A549 (cell line): ENCODE data around the gene ZNF608. TPM values are rescaled to one million over a fixed set of nuclear protein-coding genes. Genes with fewer than 3 reads are reported as not detected.

Experiments
- ATAC-seq, 2 experiments: fragments of 200-7000 bp in 1 of 2; fragments of >200 bp in 1 of 2; cut with Nextera tagmentation in 1 of 2; cut with Tn5 transposase in 1 of 2; 3 replicates each; pipeline versions ENCODE4 v1.8.0 to v1.9.1; 2018 to 2020; ENCODE audit warnings: mild to moderate bottlenecking in 1 of 2, moderate library complexity in 1 of 2
- CTCF ChIA-PET: fragments of 300-600 bp; sonication (Branson Sonifier 250); formaldehyde crosslinking; extraction: SDS; loops from one replicate; lab custom pipeline; 2021; ENCODE audit warnings: antibody characterized with exemption, inconsistent platforms; lab: Yijun Ruan, JAX
- POLR2A ChIA-PET: fragments of 350-600 bp; formaldehyde crosslinking; extraction: SDS; loops from one replicate; lab custom pipeline; 2021; ENCODE audit warnings: antibody characterized with exemption, inconsistent platforms; lab: Yijun Ruan, JAX
- DNase-seq, 2 experiments: peaks; one replicate each; pipeline versions ENCODE4 v3.0.0 to v3.0.0-alpha.2; 2011 to 2016; ENCODE audit warnings: low read depth in 1 of 2, low spot score in 1 of 2
- FAIRE-seq: peaks from 2 replicates; lab custom pipeline; 2011; peaks lifted over from hg19 to GRCh38; lab: Jason Lieb, UNC
- H3K27ac ChIP-seq, 2 experiments: fragments of >200 bp; sonication (Bioruptor Twin); formaldehyde crosslinking; 3 replicates each; pipeline ENCODE4 v1.5.1; 2016 to 2017
- H3K4me1 ChIP-seq: fragments of >200 bp; sonication (Bioruptor Twin); formaldehyde crosslinking; 3 replicates; pipeline ENCODE4 v1.6.1; 2016
- H3K4me2 ChIP-seq: fragments of >200 bp; sonication (Bioruptor Twin); formaldehyde crosslinking; 3 replicates; pipeline ENCODE4 v1.6.1; 2016
- H3K4me3 ChIP-seq: fragments of >200 bp; sonication (Bioruptor Twin); formaldehyde crosslinking; 3 replicates; pipeline ENCODE4 v1.5.1; 2016
- H3K9me3 ChIP-seq: fragments of >200 bp; sonication (Bioruptor Twin); formaldehyde crosslinking; 3 replicates; pipeline ENCODE4 v1.6.1; 2016
- ATOH8 ChIP-seq: fragments of 250-450 bp; sonication (Bioruptor Pico); IDR thresholded peaks from 2 replicates; pipeline ENCODE4 v1.5.0; 2020; ENCODE audit warnings: low read depth, mild to moderate bottlenecking, moderate library complexity
- BHLHE40 ChIP-seq: IDR thresholded peaks from 2 replicates; pipeline ENCODE4 v1.6.1; 2012; ENCODE audit warnings: low read depth, low read length, inconsistent platforms
- CBX8 ChIP-seq: fragments of 200-600 bp; sonication (generic); IDR thresholded peaks from 2 replicates; pipeline ENCODE4 v1.6.1; 2016
- EHF ChIP-seq: fragments of 250-450 bp; sonication (Bioruptor Pico); IDR thresholded peaks from 2 replicates; pipeline ENCODE4 v1.5.0; 2020; ENCODE audit warnings: mild to moderate bottlenecking
- EHMT2 ChIP-seq: fragments of 200-600 bp; sonication (generic); IDR thresholded peaks from 2 replicates; pipeline ENCODE4 v1.6.1; 2016; ENCODE audit warnings: antibody characterized with exemption, low read depth, mild to moderate bottlenecking, moderate library complexity
- EP300 ChIP-seq, 2 experiments: fragments of >200 bp; sonication (Bioruptor Twin); formaldehyde crosslinking; IDR thresholded peaks; 2 replicates in 1 of 2; 3 replicates in 1 of 2; pipeline ENCODE4 v1.6.1; 2016 to 2017
- ESRRA ChIP-seq: fragments of 150-350 bp; IDR thresholded peaks from 2 replicates; pipeline ENCODE4 v1.6.1; 2014; ENCODE audit warnings: mild to moderate bottlenecking, low read length, borderline replicate concordance
- FOXS1 ChIP-seq: fragments of 250-450 bp; sonication (Bioruptor Pico); IDR thresholded peaks from 2 replicates; pipeline ENCODE4 v1.5.0; 2020; ENCODE audit warnings: mild to moderate bottlenecking, moderate library complexity
- HOXB5 ChIP-seq: fragments of 250-450 bp; sonication (Bioruptor Pico); IDR thresholded peaks from 2 replicates; pipeline ENCODE4 v1.5.0; 2020; ENCODE audit warnings: mild to moderate bottlenecking, moderate library complexity
- JUN ChIP-seq, 2 experiments: fragments of >200 bp; sonication (Bioruptor Twin); formaldehyde crosslinking; IDR thresholded peaks; 2 replicates in 1 of 2; 3 replicates in 1 of 2; pipeline ENCODE4 v1.6.1; 2016 to 2017
- KDM5A ChIP-seq: fragments of 200-600 bp; sonication (generic); IDR thresholded peaks from 2 replicates; pipeline ENCODE4 v1.6.1; 2016; ENCODE audit warnings: antibody characterized with exemption, mild to moderate bottlenecking
- MAFK ChIP-seq: fragments of 450-650 bp; IDR thresholded peaks from 2 replicates; pipeline ENCODE4 v1.6.1; 2014; ENCODE audit not compliant: partially characterized antibody
- NR3C1 ChIP-seq: fragments of >200 bp; sonication (Bioruptor Twin); formaldehyde crosslinking; IDR thresholded peaks from 3 replicates; pipeline ENCODE4 v1.6.1; 2017
- PHF8 ChIP-seq: fragments of 200-600 bp; sonication (generic); IDR thresholded peaks from 2 replicates; pipeline ENCODE4 v1.6.1; 2016; ENCODE audit warnings: low read depth, mild to moderate bottlenecking, antibody characterized with exemption, moderate library complexity, borderline replicate concordance
- POLR2AphosphoS2 ChIP-seq: conservative IDR thresholded peaks from 2 replicates; pipeline ENCODE4 v1.6.1; 2012; ENCODE audit warnings: low read length, improper control_type of control experiment, inconsistent platforms
- RAD21 ChIP-seq, 2 experiments: fragments of >200 bp in 1 of 2; sonication (Bioruptor Twin) in 1 of 2; formaldehyde crosslinking in 1 of 2; IDR thresholded peaks in 1 of 2; conservative IDR thresholded peaks in 1 of 2; 2 replicates in 1 of 2; 3 replicates in 1 of 2; pipeline ENCODE4 v1.6.1; 2012 to 2018; ENCODE audit warnings: inconsistent platforms in 1 of 2
- ZFP36 ChIP-seq: fragments of 450-650 bp; IDR thresholded peaks from 2 replicates; pipeline ENCODE4 v1.6.1; 2014; ENCODE audit warnings: borderline replicate concordance; ENCODE audit not compliant: partially characterized antibody
- ZSCAN20 ChIP-seq: fragments of 250-450 bp; sonication (Bioruptor Pico); IDR thresholded peaks from 2 replicates; pipeline ENCODE4 v1.8.0; 2022; ENCODE audit warnings: mild to moderate bottlenecking, moderate library complexity
- WGBS: methylation state at CpG from one replicate; pipeline ENCODE4 v1.1.6; 2017; ENCODE audit errors: missing lambda C conversion rate; 5-methylcytosine and 5-hydroxymethylcytosine counted together
- polyA plus RNA-seq, 4 experiments: library from polyadenylated mRNA; depleted of rRNA in 3 of 4; stranded (reverse); fragments of >200 nt; fragmentation: RNase III in 1 of 4; extraction: RNeasy Plus Mini Kit Qiagen cat#74134 plus additional on column Dnase treatment in 1 of 4; gene quantifications; 2 replicates in 3 of 4; 3 replicates in 1 of 4; pipeline ENCODE4 v1.2.3, GENCODE V29; 2011 to 2017
- TF ChIP-seq, protein P1 (sequence below): IDR thresholded peaks from 2 replicates; pipeline ENCODE4 v1.6.1; 2012

The ZNF608 gene
- polyA plus RNA-seq, 2 of the 4 experiments (the other 2 are of a cell fraction) = 0.77 to 1.8 TPM

DNA sequence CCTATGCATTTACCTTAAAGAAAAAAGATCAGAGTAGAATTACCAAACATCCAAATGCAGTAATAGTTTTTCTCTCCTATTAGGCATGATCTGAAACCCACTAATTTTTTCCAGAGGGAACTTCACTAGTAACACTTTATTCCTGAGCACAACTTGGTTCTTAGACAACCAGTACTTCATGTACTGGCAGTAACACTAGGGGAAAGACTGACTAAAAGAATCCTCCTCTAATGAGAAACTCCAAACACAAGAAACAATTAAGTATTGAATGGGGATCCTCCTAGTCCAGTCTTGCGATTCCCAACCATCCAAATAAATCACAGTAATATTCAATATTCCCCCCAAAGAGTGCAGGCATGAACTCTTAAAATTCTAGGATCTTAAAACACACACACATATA is 48.9 kb downstream of the ZNF608 start:
- POLR2A ChIA-PET = no interaction called here
- no peak for FAIRE-seq
- ATAC-seq = no peak

DNA sequence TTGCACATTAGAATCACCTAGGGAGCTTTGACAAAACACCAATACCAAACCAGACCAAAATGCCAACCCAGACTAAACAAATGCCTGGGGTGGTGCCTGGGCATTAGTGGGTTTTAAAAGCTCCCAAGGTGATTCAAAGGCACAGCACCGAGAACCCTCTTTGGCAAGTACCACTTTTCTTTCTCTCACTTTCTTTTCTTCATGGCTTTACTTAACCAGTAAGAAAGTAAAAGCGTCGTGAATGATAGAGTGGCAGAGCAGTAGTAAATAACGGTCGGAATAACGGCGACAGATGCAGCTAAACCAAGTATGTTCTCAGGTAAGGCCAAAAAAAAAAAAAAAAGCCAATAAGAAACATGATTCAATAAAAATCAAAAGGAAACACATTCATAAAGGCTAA is 49.5 kb downstream of the ZNF608 start:
- 91% methylated on average over 7 of the region's 7 CpGs for WGBS
- DNase-seq (no peak), ATAC-seq (no peak), FAIRE-seq (no peak)
- Histone ChIP-seq H3K4me3 (no peak overlapping the region), H3K27ac (no peak overlapping the region), H3K4me1 (peaks cover 8% of the 10 kb centered on the region; the same call in 2 of the 3 replicates), H3K4me2 (no peak overlapping the region), H3K9me3 (no peaks in the 10 kb centered on the region)
- ChIA-PET POLR2A (no interaction called here), CTCF (no interaction called here)
- TF ChIP-seq EP300 (IDR thresholded peaks at IDR 0.05) (no peak), PHF8 (no peak)

More for the DNA sequence above, 48.9 kb downstream of the ZNF608 start:
- WGBS = 96% methylated on average over 1 of the region's 1 CpG
- DNase-seq = no peak
- no peak overlapping the region for H3K4me2 ChIP-seq
- H3K9me3 ChIP-seq = no peaks in the 10 kb centered on the region
- H3K4me1 ChIP-seq = peaks cover 3% of the 10 kb centered on the region; the same call in 2 of the 3 replicates
- H3K4me3 ChIP-seq = no peak overlapping the region
- TF ChIP-seq FOXS1 = no peak
- no peak for TF ChIP-seq ESRRA
- TF ChIP-seq BHLHE40 = no peak
- TF ChIP-seq EHMT2 = no peak
- TF ChIP-seq ZSCAN20 (CRISPR knock-in tag) = no peak
- TF ChIP-seq HOXB5 (CRISPR knock-in tag) = no peak
- TF ChIP-seq, protein P1, sequence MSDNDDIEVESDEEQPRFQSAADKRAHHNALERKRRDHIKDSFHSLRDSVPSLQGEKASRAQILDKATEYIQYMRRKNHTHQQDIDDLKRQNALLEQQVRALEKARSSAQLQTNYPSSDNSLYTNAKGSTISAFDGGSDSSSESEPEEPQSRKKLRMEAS = no peak
- no peak for TF ChIP-seq POLR2AphosphoS2
- no peak for TF ChIP-seq ZFP36
- TF ChIP-seq EHF (CRISPR knock-in tag) = no peak
- no peak for TF ChIP-seq JUN (IDR thresholded peaks at IDR 0.05)
- TF ChIP-seq RAD21 (conservative IDR thresholded peaks at IDR 0.05 in 1 of 2, IDR thresholded peaks at IDR 0.05 in 1 of 2) = no peak
- TF ChIP-seq MAFK = no peak
- TF ChIP-seq ATOH8 = no peak
- TF ChIP-seq CBX8 = no peak
- no peak for TF ChIP-seq PHF8
- TF ChIP-seq NR3C1 = no peak
- TF ChIP-seq KDM5A = no peak
- H3K27ac ChIP-seq = no peak overlapping the region
- CTCF ChIA-PET = interaction anchor here (1.1 to 1.7 kb wide), 2 partner anchors 25 to 27 kb away, joined by 3 to 6 read pairs; no protein-coding TSS in a partner anchor
